Osteocyte (in vitro differentiated cells): Measurements from ENCODE around the gene SNX13. TPM values are rescaled to one million over a fixed set of nuclear protein-coding genes. Genes with fewer than 3 reads are reported as not detected.

Source experiments
- DNase-seq: peaks from one replicate; pipeline ENCODE4 v3.0.0; 2021; ENCODE audit warnings: mixed read lengths; ENCODE audit not compliant: unreplicated experiment; ENCODE audit errors: extremely low spot score
- H3K27ac Mint-ChIP-seq: one replicate; pipeline ENCODE4 v1.8.0; 2021; ENCODE audit warnings: mild to moderate bottlenecking, mixed read lengths; ENCODE audit not compliant: unreplicated experiment
- H3K27me3 Mint-ChIP-seq: one replicate; pipeline ENCODE4 v1.8.0; 2021; ENCODE audit warnings: mixed read lengths; ENCODE audit not compliant: unreplicated experiment
- H3K36me3 Mint-ChIP-seq: one replicate; pipeline ENCODE4 v1.8.0; 2021; ENCODE audit warnings: mixed read lengths; ENCODE audit not compliant: unreplicated experiment
- H3K4me1 Mint-ChIP-seq: one replicate; pipeline ENCODE4 v1.8.0; 2021; ENCODE audit warnings: mixed read lengths; ENCODE audit not compliant: unreplicated experiment
- H3K4me3 Mint-ChIP-seq: one replicate; pipeline ENCODE4 v1.8.0; 2021; ENCODE audit warnings: mild to moderate bottlenecking, moderate library complexity, mixed read lengths; ENCODE audit not compliant: unreplicated experiment
- H3K9me3 Mint-ChIP-seq: one replicate; pipeline ENCODE4 v1.8.0; 2021; ENCODE audit warnings: mixed read lengths; ENCODE audit not compliant: unreplicated experiment
- total RNA-seq: library from RNA; stranded (reverse); gene quantifications from 2 replicates; pipeline ENCODE4 v1.2.1, GENCODE V29; 2021
- TF ChIP-seq, protein P1 (sequence below): fragments of 200-600 bp; sonication (generic); IDR thresholded peaks from 2 replicates; pipeline ENCODE4 v1.5.0; 2021; ENCODE audit warnings: antibody characterized with exemption, mild to moderate bottlenecking, moderate library complexity

The SNX13 gene
- total RNA-seq, 1 donor from 2014 or later = 49.5 TPM

DNA sequence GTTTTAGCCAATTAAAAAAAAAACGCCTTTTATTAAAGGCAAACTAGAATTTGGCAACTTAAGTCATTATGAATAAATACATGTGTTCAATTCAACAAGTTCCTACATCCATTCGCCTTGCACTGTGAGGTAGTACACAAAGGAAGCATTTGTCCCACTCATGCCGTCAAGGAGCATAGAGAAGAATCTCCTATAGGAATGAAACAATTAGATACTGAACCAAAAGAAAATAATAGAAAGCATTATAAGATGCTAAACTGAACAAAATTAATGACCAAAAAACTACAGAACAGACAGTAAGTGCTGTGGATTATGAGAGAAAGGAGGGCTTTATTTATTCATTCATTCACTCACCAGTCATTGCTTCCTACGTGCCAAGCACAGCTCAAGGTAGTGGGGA, 42.2 kb downstream of the SNX13 start:
- no peaks in the 10 kb centered on the region for H3K4me1 Mint-ChIP-seq
- peaks cover 4% of the 10 kb centered on the region for H3K36me3 Mint-ChIP-seq
- TF ChIP-seq, protein P1, sequence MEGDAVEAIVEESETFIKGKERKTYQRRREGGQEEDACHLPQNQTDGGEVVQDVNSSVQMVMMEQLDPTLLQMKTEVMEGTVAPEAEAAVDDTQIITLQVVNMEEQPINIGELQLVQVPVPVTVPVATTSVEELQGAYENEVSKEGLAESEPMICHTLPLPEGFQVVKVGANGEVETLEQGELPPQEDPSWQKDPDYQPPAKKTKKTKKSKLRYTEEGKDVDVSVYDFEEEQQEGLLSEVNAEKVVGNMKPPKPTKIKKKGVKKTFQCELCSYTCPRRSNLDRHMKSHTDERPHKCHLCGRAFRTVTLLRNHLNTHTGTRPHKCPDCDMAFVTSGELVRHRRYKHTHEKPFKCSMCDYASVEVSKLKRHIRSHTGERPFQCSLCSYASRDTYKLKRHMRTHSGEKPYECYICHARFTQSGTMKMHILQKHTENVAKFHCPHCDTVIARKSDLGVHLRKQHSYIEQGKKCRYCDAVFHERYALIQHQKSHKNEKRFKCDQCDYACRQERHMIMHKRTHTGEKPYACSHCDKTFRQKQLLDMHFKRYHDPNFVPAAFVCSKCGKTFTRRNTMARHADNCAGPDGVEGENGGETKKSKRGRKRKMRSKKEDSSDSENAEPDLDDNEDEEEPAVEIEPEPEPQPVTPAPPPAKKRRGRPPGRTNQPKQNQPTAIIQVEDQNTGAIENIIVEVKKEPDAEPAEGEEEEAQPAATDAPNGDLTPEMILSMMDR = no peak
- no peak for DNase-seq
- no peak overlapping the region for H3K27ac Mint-ChIP-seq
- H3K4me3 Mint-ChIP-seq = no peak overlapping the region
- H3K27me3 Mint-ChIP-seq = no peaks in the 10 kb centered on the region
- no peaks in the 10 kb centered on the region for H3K9me3 Mint-ChIP-seq

DNA sequence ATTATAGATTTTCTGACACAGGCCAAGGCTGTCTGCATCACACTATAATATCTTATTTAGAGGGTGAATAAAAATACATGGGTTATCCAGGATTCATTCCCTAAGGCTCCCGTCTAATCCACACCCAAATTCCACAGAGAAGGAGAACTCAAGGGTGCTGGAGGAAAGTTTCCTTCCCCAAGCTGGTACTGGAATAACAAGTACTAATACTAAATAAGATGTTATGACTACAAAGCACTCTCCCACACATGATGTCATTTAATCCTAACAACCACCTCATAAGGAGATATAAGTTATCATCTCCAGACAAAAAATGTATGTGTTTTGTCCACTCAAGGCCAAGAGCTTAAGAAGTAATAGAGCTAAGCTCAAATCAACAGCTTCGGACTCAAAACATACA, 53.0 kb downstream of the SNX13 start:
- H3K27ac Mint-ChIP-seq = no peak overlapping the region
- H3K4me3 Mint-ChIP-seq = no peak overlapping the region
- peaks cover 41% of the 10 kb centered on the region for H3K36me3 Mint-ChIP-seq
- DNase-seq = no peak
- H3K9me3 Mint-ChIP-seq = no peaks in the 10 kb centered on the region
- H3K4me1 Mint-ChIP-seq = no peaks in the 10 kb centered on the region
- no peaks in the 10 kb centered on the region for H3K27me3 Mint-ChIP-seq
- TF ChIP-seq, protein P1 = no peak

DNA sequence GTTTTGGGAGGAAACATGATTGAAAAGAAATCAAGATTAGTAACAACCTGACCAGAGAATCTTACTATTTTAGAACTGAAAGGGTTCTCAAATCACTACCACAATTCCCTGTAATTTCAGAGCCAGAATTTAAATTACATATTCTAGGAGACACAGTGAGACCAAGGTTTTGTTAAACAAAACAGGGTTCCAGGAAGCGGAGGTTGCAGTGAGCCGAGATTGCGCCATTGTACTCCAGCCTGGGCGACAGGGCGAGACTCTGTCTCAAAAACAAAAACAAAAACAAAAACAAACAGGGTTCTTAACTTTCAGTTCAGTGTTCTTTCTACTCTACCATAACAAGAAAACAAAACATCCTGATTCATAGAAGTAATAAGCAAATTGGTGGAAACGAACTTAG, 57.6 kb downstream of the SNX13 start:
- no peak overlapping the region for H3K27ac Mint-ChIP-seq

DNA sequence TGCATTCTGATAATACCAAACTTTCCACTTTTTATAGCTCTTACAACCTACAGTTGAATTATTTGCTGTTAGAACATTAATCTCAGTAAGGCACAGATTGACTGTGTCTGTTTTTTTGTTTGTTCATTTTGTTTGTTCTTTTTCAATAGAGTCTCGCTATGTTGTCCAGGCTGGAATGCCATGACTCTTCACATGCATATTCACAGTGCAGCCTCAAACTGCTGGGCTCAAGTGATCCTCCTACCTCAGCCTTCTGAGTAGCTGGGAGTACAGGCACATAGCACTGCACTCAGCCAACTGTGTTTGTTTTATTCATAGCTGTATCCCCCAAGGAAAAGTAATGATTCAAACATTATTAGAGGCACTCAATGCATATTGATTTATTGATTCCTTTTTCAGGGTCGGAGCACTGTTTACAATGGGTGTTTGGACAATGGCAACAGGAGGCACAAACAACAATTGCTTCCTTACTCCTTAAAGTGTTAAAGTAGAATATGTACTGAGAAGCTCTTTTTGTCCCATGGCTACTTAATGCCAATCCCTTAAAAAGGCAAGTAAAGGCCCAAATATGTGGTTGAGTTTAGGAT, 61.1 kb downstream of the SNX13 start:
- H3K27ac Mint-ChIP-seq = no peak overlapping the region
- H3K4me1 Mint-ChIP-seq = no peaks in the 10 kb centered on the region
- H3K36me3 Mint-ChIP-seq = peaks cover 37% of the 10 kb centered on the region

More for the DNA sequence above, 57.6 kb downstream of the SNX13 start:
- no peaks in the 10 kb centered on the region for H3K27me3 Mint-ChIP-seq
- no peaks in the 10 kb centered on the region for H3K9me3 Mint-ChIP-seq
- TF ChIP-seq, protein P1 = no peak
- H3K36me3 Mint-ChIP-seq = peaks cover 48% of the 10 kb centered on the region
- no peak for DNase-seq
- no peak overlapping the region for H3K4me3 Mint-ChIP-seq
- no peaks in the 10 kb centered on the region for H3K4me1 Mint-ChIP-seq

DNA sequence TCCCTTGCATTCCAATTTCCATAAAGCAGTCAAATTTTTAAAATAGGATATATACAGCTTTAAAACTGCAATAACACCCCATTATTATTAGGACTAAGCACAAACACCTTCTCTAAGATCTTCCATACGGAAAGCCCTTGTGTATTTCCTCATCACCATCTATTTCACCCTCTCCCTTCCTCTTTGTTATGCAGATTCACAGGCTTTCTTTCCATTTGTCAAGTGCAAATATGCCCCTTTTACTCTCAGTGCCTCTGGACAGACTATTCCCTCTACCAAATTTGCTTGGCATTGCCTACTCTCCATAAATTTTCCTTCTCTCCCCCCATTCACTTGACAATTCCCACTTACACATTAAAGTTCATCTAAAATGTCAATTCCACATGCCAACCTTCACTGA, 61.7 kb downstream of the SNX13 start:
- H3K9me3 Mint-ChIP-seq = no peaks in the 10 kb centered on the region
- H3K4me3 Mint-ChIP-seq = no peak overlapping the region

More for the DNA sequence above, 61.1 kb downstream of the SNX13 start:
- H3K9me3 Mint-ChIP-seq = no peaks in the 10 kb centered on the region
- H3K27me3 Mint-ChIP-seq = no peaks in the 10 kb centered on the region
- DNase-seq = no peak
- TF ChIP-seq, protein P1 = no peak
- no peak overlapping the region for H3K4me3 Mint-ChIP-seq

More for the DNA sequence above, 61.7 kb downstream of the SNX13 start:
- Mint-ChIP-seq H3K4me1 (peaks cover 3% of the 10 kb centered on the region), H3K27me3 (no peaks in the 10 kb centered on the region), H3K27ac (no peak overlapping the region), H3K36me3 (peaks cover 43% of the 10 kb centered on the region)
- TF ChIP-seq, protein P1 = no peak
- no peak for DNase-seq
